Measurements from ENCODE around the gene TRNP1. TPM values are rescaled to one million over a fixed set of nuclear protein-coding genes. Genes with fewer than 3 reads are reported as not detected.

Gene TRNP1
- total RNA-seq, 1 donor from 2014 or later, result 19.2 TPM

DNA sequence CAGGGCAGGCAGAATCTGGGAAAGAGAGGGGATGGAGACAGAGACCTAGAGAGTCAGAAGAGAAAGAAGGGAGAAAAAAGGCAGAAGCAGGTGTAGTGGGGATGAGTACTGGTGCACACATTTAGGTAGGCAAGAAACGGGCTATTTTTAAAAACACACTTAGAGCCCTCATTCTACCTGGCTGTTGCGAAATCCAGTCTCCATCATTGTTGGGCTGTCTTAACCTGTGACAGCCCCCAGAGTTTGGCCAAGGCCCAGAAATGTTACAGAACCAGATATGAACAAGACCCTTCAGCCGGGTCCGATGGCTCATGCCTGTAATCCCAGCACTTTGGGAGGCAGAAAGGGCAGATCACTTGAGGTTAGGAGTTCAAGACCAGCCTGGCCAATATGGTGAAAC is 20.7 kb upstream of the TRNP1 start:
- no peaks in the 10 kb centered on the region for H3K9me3 ChIP-seq (ENCODE audit: insufficient read depth, low read depth, low read length)
- Mint-ChIP-seq H3K4me3 (ENCODE audit: unreplicated experiment) (no peak overlapping the region), H3K27me3 (ENCODE audit: low read depth, unreplicated experiment) (peaks cover 25% of the 10 kb centered on the region), H3K9me3 (ENCODE audit: unreplicated experiment) (no peaks in the 10 kb centered on the region), H3K36me3 (ENCODE audit: low read depth, unreplicated experiment) (no peaks in the 10 kb centered on the region), H3K4me1 (ENCODE audit: low read depth, unreplicated experiment) (peaks cover 8% of the 10 kb centered on the region), H3K27ac (ENCODE audit: unreplicated experiment) (no peak overlapping the region)
- peak overlapping the region; percentile 25 for H3K4me2 ChIP-seq (ENCODE audit: low read length)
- no peaks in the 10 kb centered on the region for H3K79me2 ChIP-seq (ENCODE audit: insufficient read depth, low read length)
- TF ChIP-seq, protein P1, sequence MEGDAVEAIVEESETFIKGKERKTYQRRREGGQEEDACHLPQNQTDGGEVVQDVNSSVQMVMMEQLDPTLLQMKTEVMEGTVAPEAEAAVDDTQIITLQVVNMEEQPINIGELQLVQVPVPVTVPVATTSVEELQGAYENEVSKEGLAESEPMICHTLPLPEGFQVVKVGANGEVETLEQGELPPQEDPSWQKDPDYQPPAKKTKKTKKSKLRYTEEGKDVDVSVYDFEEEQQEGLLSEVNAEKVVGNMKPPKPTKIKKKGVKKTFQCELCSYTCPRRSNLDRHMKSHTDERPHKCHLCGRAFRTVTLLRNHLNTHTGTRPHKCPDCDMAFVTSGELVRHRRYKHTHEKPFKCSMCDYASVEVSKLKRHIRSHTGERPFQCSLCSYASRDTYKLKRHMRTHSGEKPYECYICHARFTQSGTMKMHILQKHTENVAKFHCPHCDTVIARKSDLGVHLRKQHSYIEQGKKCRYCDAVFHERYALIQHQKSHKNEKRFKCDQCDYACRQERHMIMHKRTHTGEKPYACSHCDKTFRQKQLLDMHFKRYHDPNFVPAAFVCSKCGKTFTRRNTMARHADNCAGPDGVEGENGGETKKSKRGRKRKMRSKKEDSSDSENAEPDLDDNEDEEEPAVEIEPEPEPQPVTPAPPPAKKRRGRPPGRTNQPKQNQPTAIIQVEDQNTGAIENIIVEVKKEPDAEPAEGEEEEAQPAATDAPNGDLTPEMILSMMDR (IDR thresholded peaks at IDR 0.05; ENCODE audit: insufficient read depth, low read depth, low read length), result no peak
- no peak for TF ChIP-seq EZH2 (IDR thresholded peaks at IDR 0.05; ENCODE audit: insufficient read depth, low read length)
- H4K20me1 ChIP-seq (ENCODE audit: insufficient read depth, low read length), result no peaks in the 10 kb centered on the region
- DNase-seq (ENCODE audit: low read depth) (no peak), FAIRE-seq (no peak)
- no peak overlapping the region for H2AFZ ChIP-seq (ENCODE audit: low read depth, low read length)
- peaks cover 6% of the 10 kb centered on the region for H3K4me1 ChIP-seq (ENCODE audit: insufficient read depth, low read length)
- no peak overlapping the region for H3K4me3 ChIP-seq (ENCODE audit: insufficient read depth, low read depth, low read length)
- H3K27me3 ChIP-seq (ENCODE audit: insufficient read depth, low read length), result peaks cover 6% of the 10 kb centered on the region
- no peaks in the 10 kb centered on the region for H3K36me3 ChIP-seq (ENCODE audit: insufficient read depth, low read length)
- H3K9ac ChIP-seq (ENCODE audit: low read length), result no peak overlapping the region
- H3K27ac ChIP-seq (ENCODE audit: low read depth, low read length), result no peak overlapping the region

DNA sequence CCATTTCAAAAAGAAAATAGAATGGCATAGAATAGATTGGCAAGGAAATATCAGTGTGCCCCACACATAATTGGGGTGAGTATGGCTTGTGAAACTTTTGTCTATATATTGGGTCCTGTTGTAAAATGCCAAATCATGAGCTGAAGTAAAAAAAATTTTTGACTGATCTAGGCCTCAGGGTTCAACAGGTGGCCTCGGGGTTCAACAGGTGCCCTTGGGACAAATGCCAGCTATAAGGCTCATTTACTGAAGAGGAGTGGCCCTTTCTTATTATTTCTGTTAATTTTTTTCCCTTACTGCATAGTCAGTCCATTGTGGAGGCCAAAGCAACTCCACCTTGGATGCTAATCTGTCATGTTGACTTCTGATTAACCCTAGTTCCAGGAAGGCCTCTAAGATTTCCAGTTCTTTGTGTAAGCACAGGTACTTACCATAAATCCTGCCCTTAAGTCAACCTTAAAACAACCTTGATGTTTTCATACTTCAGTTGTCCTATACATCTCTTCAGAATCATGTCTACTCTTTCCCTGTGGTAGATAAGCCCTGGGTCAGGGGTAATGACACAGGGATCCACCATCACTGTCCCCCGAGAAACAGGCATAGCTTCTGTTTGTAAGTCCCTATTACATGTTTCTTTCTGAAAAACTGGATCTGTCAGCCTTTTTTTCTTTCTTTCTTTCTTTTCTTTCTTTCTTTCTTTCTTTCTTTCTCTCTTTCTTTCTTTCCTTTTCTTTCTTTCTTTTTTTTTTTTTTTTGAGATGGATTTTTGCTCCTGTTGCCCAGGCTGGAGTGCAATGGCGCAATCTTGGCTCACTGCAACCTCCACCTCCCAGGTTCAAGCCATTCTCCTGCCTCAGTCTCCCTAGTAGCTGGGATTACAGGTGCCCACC is 16.6 kb upstream of the TRNP1 start:
- Mint-ChIP-seq H3K4me3 (ENCODE audit: unreplicated experiment) (no peak overlapping the region), H3K27me3 (ENCODE audit: low read depth, unreplicated experiment) (peaks cover 20% of the 10 kb centered on the region), H3K4me1 (ENCODE audit: low read depth, unreplicated experiment) (peaks cover 8% of the 10 kb centered on the region), H3K36me3 (ENCODE audit: low read depth, unreplicated experiment) (no peaks in the 10 kb centered on the region), H3K9me3 (ENCODE audit: unreplicated experiment) (no peaks in the 10 kb centered on the region), H3K27ac (ENCODE audit: unreplicated experiment) (no peak overlapping the region)
- FAIRE-seq, result peak; percentile 23
- no peak overlapping the region for H3K4me2 ChIP-seq (ENCODE audit: low read length)
- no peaks in the 10 kb centered on the region for H4K20me1 ChIP-seq (ENCODE audit: insufficient read depth, low read length)
- no peaks in the 10 kb centered on the region for H3K36me3 ChIP-seq (ENCODE audit: insufficient read depth, low read length)
- no peak overlapping the region for H3K4me3 ChIP-seq (ENCODE audit: insufficient read depth, low read depth, low read length)
- peaks cover 6% of the 10 kb centered on the region for H3K4me1 ChIP-seq (ENCODE audit: insufficient read depth, low read length)
- no peaks in the 10 kb centered on the region for H3K27me3 ChIP-seq (ENCODE audit: insufficient read depth, low read length)
- no peaks in the 10 kb centered on the region for H3K79me2 ChIP-seq (ENCODE audit: insufficient read depth, low read length)
- no peaks in the 10 kb centered on the region for H3K9me3 ChIP-seq (ENCODE audit: insufficient read depth, low read depth, low read length)
- no peak for DNase-seq (ENCODE audit: low read depth)
- TF ChIP-seq, protein P1 (IDR thresholded peaks at IDR 0.05; ENCODE audit: insufficient read depth, low read depth, low read length), result no peak
- no peak for TF ChIP-seq EZH2 (IDR thresholded peaks at IDR 0.05; ENCODE audit: insufficient read depth, low read length)
- H3K9ac ChIP-seq (ENCODE audit: low read length), result no peak overlapping the region
- H3K27ac ChIP-seq (ENCODE audit: low read depth, low read length), result no peak overlapping the region
- no peak overlapping the region for H2AFZ ChIP-seq (ENCODE audit: low read depth, low read length)

DNA sequence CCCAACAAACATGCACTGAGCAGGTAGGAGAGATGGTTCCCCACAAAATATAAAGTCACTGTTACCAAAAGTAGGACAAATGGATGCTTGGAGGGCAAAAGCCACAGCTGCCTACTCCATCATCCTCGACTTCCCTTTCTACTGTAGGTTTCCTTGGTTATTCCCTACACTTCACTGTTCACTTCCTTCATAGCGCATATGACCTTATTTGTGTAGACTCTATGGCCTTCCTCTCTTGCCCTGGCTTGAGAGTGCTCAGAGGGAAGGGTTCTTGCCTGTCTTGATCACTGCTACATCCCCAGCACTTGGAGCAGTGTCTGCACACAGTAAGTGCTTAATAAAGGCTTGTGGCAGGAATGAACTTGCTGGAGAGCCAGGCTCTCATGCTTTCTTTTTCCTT is 14.6 kb upstream of the TRNP1 start:
- H3K27me3 ChIP-seq (ENCODE audit: insufficient read depth, low read length), result no peaks in the 10 kb centered on the region
- H3K4me1 Mint-ChIP-seq (ENCODE audit: low read depth, unreplicated experiment), result no peaks in the 10 kb centered on the region
- H3K4me3 Mint-ChIP-seq (ENCODE audit: unreplicated experiment), result no peak overlapping the region
- H3K9ac ChIP-seq (ENCODE audit: low read length), result no peak overlapping the region
- no peak overlapping the region for H3K4me2 ChIP-seq (ENCODE audit: low read length)
- H3K9me3 ChIP-seq (ENCODE audit: insufficient read depth, low read depth, low read length), result no peaks in the 10 kb centered on the region
- no peak overlapping the region for H2AFZ ChIP-seq (ENCODE audit: low read depth, low read length)
- DNase-seq (ENCODE audit: low read depth) (no peak), FAIRE-seq (no peak)
- H3K4me3 ChIP-seq (ENCODE audit: insufficient read depth, low read depth, low read length), result no peak overlapping the region
- no peaks in the 10 kb centered on the region for H4K20me1 ChIP-seq (ENCODE audit: insufficient read depth, low read length)
- peaks cover 21% of the 10 kb centered on the region for H3K27me3 Mint-ChIP-seq (ENCODE audit: low read depth, unreplicated experiment)
- H3K27ac Mint-ChIP-seq (ENCODE audit: unreplicated experiment), result no peak overlapping the region
- no peaks in the 10 kb centered on the region for H3K9me3 Mint-ChIP-seq (ENCODE audit: unreplicated experiment)
- no peaks in the 10 kb centered on the region for H3K36me3 ChIP-seq (ENCODE audit: insufficient read depth, low read length)
- no peak for TF ChIP-seq EZH2 (IDR thresholded peaks at IDR 0.05; ENCODE audit: insufficient read depth, low read length)
- TF ChIP-seq, protein P1 (IDR thresholded peaks at IDR 0.05; ENCODE audit: insufficient read depth, low read depth, low read length), result no peak
- no peaks in the 10 kb centered on the region for H3K36me3 Mint-ChIP-seq (ENCODE audit: low read depth, unreplicated experiment)
- H3K4me1 ChIP-seq (ENCODE audit: insufficient read depth, low read length), result no peaks in the 10 kb centered on the region
- H3K27ac ChIP-seq (ENCODE audit: low read depth, low read length), result no peak overlapping the region
- H3K79me2 ChIP-seq (ENCODE audit: insufficient read depth, low read length), result no peaks in the 10 kb centered on the region

All from astrocyte (in vitro differentiated cells and primary cell).